IMR-90 (cell line): ENCODE results near the gene CNPY1.

ENCODE experiments used
- CEBPB ChIP-seq: IDR thresholded peaks from 2 replicates; pipeline ENCODE4 v1.6.1; 2012; ENCODE audit warnings: low read depth, low read length, improper control_type of control experiment
- FOS ChIP-seq: fragments of 150-350 bp; IDR thresholded peaks from 2 replicates; pipeline ENCODE4 v1.6.1; 2016; ENCODE audit warnings: low read depth, low read length
- MAZ ChIP-seq: IDR thresholded peaks from 2 replicates; pipeline ENCODE4 v1.6.1; 2012; ENCODE audit warnings: low read depth, mild to moderate bottlenecking, low read length, improper control_type of control experiment, moderate library complexity, borderline replicate concordance
- NFE2L2 ChIP-seq: fragments of 150-350 bp; IDR thresholded peaks from 2 replicates; pipeline ENCODE4 v1.6.1; 2016; ENCODE audit warnings: low read depth, mild to moderate bottlenecking, low read length
- POLR2A ChIP-seq: IDR thresholded peaks from 2 replicates; pipeline ENCODE4 v1.6.1; 2012; ENCODE audit warnings: mild to moderate bottlenecking, low read depth, low read length
- RAD21 ChIP-seq: IDR thresholded peaks from 2 replicates; pipeline ENCODE4 v1.6.1; 2012; ENCODE audit warnings: low read length, improper control_type of control experiment
- RFX5 ChIP-seq: IDR thresholded peaks from 2 replicates; pipeline ENCODE4 v1.8.0; 2012; ENCODE audit warnings: low read depth, mild to moderate bottlenecking, low read length, moderate library complexity
- SMC3 ChIP-seq: fragments of 150-350 bp; IDR thresholded peaks from 2 replicates; pipeline ENCODE4 v1.6.1; 2016; ENCODE audit warnings: low read depth, mild to moderate bottlenecking, antibody characterized with exemption, low read length, moderate library complexity
- TF ChIP-seq, protein P1 (sequence below): fragments of 150-350 bp; IDR thresholded peaks from 2 replicates; pipeline ENCODE4 v1.6.1; 2017; ENCODE audit warnings: mild to moderate bottlenecking, antibody characterized with exemption, low read length, low read depth
- TF ChIP-seq, protein P2 (sequence below): conservative IDR thresholded peaks from 2 replicates; pipeline ENCODE4 v1.5.1; 2012; ENCODE audit warnings: mild to moderate bottlenecking, low read depth, low read length, improper control_type of control experiment

GRCh38 chr7:155576900-155577508, 30.6 kb upstream of the CNPY1 start:
- TF ChIP-seq, protein P1, sequence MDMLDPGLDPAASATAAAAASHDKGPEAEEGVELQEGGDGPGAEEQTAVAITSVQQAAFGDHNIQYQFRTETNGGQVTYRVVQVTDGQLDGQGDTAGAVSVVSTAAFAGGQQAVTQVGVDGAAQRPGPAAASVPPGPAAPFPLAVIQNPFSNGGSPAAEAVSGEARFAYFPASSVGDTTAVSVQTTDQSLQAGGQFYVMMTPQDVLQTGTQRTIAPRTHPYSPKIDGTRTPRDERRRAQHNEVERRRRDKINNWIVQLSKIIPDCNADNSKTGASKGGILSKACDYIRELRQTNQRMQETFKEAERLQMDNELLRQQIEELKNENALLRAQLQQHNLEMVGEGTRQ, result no peak
- no peak for TF ChIP-seq POLR2A
- TF ChIP-seq, protein P2, sequence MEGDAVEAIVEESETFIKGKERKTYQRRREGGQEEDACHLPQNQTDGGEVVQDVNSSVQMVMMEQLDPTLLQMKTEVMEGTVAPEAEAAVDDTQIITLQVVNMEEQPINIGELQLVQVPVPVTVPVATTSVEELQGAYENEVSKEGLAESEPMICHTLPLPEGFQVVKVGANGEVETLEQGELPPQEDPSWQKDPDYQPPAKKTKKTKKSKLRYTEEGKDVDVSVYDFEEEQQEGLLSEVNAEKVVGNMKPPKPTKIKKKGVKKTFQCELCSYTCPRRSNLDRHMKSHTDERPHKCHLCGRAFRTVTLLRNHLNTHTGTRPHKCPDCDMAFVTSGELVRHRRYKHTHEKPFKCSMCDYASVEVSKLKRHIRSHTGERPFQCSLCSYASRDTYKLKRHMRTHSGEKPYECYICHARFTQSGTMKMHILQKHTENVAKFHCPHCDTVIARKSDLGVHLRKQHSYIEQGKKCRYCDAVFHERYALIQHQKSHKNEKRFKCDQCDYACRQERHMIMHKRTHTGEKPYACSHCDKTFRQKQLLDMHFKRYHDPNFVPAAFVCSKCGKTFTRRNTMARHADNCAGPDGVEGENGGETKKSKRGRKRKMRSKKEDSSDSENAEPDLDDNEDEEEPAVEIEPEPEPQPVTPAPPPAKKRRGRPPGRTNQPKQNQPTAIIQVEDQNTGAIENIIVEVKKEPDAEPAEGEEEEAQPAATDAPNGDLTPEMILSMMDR, result no peak
- no peak for TF ChIP-seq RAD21
- TF ChIP-seq RFX5, result no peak
- TF ChIP-seq SMC3, result no peak
- TF ChIP-seq CEBPB, result no peak
- no peak for TF ChIP-seq NFE2L2
- TF ChIP-seq MAZ, result no peak
- no peak for TF ChIP-seq FOS
